ENCODE data around the gene ADGRF1.

GRCh38 chr6:47075168-47075567, 33.0 kb upstream of the ADGRF1 start:
- no peak for TF ChIP-seq CTCF (IDR thresholded peaks at IDR 0.05; ENCODE audit: low read depth, low read length)
- TF ChIP-seq EZH2phosphoT487 (IDR thresholded peaks at IDR 0.05; ENCODE audit: low read depth): no peak

Data from OCI-LY3 (cell line).